Activated CD4-positive, CD25-positive, alpha-beta regulatory T cell (primary cell): ENCODE data around the gene SREBF2.
"Not testable (repeated sequence)": the region's sequence is repeated elsewhere in the genome, so short reads cannot be mapped to it uniquely, and the experiment has no call there.

Source experiments
- DNase-seq, 4 experiments: peaks; one replicate each; lab custom pipeline; 2025; lab: John Stamatoyannopoulos, UW

SREBF2 gene

DNA sequence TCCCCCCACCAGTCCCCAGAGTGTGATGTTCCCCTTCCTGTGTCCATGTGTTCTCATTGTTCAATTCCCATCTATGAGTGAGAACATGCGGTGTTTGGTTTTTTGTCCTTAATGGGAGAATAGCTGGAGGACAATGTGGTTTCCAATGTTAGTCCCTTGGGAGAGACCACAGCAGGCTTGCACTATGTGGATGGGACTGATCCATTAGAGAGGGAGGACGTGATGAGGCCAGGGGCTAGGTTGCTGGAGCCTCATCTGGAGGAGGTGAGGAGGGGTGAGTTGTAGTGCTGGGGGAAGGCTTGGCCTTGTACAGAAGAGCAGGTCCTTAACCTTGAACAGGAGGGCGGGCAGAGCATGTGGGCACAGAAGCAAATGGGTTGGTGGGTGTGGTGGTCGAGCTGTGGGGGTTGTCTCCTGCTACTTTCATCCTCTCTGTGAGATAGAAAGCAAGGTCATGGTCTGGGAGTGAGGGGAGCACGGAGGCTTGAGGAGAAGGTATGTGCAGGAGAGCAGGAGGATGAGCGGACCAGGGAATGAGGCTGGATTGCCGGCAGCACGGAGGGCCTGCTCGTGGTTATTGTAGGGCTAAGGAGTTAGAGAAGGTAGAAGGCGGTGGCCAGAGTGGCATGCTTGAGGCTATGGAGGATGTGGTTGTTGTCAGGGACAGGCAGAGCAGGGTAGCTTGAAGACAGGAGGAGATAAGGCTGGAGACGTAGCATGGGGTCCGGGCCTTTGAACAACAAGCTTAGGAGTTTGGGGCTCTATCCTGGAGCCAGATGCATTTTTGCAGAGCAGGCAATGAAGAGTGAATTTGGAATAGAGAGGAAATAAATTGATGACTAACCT is 11.2 kb upstream of the SREBF2 start:
- DNase-seq: no peak

DNA sequence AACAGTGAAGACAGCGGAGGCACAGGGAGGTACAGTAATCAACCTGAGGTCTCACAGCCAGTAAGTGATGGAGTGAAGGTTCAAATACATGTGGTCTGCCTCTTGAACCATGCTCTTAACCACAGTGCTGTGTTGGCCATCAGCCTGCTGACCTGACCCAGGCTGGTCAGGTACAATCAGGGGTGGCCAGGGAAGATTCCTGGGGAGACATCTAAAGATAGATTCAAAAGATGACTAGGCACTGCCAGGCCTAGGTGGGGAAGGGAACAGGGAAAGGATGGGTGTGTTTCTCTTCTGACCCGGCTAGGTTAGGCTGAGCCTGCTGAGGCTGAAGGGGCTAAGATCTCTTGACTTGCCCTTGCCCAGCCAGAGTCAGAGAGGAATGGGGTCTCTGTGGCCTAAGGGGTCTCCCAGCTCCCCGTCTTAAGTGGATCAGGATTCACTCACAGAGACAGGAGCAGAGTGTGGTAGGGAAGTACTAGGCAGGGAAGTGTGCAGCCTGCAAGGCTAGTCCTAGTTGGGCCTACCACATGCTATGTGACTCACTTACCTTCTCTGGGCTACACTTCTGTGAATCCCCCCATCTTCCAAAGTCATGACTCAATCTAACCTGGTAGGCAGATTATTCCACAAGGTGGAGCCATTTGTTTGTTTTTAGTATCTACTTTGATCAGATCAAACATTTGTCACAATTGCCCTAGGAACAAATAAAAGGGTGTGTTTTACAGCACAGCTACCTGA is 10.4 kb upstream of the SREBF2 start:
- DNase-seq: no peak

DNA sequence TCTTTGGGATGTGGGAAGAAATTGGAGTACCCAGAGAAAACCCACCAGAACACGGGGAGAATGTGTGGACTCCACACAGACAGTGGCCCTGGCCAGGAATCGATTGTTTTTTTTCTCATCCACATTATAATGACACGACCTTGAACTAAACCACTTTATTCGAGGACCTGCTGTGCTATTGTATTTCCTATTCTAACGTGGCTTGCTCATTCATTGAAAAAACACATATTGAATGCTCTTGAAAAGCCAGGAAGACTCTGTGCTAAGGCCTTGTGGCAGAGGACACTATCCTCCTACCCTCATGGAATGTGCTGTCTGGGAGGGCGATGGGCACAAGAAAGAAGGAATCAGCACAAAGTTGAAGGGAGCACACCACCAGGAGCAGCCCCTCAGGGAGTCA is 9.1 kb upstream of the SREBF2 start:
- DNase-seq: no peak

DNA sequence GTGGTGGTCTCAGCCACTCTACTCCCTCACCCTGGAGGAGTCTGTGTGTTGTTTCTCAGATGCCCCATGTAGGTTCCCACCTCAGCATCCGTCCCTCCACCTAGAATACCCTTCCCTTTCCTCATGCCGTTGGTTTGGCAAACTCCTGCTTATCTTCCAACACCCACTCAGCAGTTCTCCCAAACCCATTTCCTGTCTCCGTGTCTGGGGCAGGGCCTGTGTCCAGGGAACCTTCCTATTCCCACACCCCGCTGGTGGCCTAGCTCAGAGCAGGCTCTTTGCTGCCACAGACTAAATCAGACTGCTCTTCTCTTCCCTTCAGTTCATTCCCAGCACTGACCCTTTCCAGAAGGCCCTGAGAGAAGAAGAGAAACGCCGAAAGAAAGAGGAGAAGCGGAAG is 7.5 kb upstream of the SREBF2 start:
- no peak for DNase-seq

DNA sequence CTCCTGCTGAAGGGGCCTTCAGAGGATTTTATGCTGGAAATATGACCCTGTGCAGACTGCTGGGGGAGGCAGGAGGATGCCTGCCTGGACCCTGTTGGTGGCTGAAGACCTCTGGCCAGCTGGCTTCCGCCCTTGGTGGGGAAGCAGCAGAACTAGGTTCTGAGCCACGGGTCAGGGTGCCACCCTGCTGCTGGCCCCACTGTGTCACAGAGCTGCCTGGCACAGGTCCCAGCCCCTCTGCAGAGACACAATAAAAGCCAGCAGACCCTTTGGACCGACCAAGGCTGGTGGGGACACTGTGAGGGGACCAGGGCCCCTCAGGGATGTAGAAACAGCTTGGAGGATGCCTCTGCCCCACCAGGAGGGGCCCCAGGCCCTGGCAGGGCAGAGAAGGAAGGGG is 6.9 kb upstream of the SREBF2 start:
- DNase-seq: no peak

DNA sequence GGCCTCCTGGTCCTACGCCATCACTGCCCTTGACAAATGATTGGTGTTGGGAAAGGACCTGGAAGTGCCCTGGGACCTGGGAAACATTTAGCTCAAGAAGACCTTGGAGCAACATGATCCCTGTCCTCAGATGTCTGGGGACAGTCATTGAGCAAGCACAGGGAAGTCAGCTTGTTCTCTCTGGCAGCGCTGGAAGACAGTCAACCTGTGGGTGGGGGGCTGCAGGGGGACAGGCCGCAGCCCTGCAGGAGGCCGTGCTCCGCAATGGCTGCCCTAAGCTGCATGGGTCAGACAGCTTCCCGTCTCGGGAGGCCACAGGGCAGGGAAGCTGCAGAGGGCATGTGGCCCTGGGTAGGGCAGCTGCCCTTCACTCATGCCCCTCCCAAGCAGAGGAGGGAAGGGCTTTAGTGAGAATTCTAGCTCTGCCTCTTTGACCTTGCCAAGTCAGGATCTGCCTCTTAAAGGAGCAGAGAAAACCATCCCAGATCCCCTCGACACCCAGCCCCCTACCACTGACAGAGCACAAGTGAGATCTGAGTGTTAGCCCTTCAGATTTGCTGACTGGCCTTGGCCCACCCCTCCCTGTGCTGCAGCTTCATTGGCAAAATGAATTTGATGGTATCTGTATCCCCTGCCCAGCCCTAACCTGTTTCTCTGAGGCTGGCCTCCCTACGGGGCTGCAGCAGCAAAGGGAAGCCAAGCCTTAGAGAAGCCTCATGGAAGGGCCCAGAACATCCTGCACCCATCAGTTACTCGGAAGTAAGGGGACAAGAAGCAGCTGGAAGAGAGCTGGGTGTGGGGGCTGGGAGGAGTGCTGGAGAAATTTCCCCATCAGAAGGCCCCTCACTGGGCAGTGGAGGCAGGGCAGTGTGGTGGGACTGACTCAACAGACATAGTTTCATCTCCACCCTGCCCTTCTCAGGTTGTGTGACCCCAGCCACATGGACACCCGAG is 6.2 kb upstream of the SREBF2 start:
- no peak for DNase-seq

DNA sequence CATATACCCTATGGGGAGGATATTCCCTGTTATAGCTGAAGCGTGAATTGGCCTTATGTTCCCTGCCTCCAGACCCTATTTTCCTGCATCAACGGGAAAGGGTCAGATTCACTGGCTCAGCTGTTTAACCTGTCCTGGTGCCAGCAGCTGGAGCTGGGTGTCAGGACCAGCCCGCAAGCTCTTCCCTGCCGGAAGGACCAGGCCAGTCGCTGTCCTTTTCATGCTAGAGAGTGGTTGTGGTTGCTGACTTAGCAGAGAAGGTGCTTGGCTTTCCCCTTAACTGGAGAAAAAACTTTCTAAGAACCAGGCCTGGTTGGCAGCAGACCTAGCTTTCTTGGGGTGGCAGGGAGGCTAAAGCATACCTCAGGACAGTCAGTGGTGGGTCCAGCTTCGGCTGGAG is 5.2 kb upstream of the SREBF2 start:
- DNase-seq: no peak

DNA sequence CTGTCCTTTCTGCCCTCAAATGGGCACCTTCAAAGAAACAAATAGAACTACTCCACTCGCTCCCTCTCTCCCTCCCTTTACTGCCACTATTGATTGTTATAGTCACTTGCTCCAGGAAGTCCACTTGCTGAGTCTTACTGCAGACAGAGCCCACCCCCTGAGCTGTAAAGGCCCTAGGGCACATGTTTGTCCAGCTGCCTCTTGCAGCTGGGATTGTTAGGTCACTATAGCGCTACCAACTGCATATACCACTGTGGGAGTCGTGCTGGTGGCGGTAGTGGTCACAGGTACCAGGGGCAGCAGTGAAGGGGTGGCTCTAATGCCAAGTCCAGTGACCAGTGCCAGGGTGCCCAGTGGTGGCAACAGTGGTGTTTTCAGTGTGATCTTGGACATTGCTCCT is 4.4 kb upstream of the SREBF2 start:
- DNase-seq: no peak

DNA sequence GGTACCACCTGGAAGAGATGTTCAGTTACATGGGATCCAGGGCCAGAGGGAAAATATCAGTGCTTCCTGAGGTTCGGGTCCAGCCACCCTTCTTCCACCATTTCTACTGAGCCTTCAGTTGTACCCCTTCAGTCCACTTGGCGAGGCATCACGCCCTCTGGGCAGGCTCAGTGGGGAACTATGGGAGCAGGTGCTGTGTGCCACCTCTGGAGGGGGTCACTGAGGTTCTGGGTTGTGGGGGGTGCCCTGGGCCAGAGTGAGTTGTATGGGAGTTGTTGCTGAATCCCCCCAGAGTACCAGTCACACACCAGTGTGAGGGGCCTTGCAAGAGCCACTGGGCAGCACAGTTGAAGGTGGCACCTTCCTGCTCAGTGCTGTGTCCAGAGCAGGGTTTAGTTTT is 2.7 kb upstream of the SREBF2 start:
- no peak for DNase-seq

DNA sequence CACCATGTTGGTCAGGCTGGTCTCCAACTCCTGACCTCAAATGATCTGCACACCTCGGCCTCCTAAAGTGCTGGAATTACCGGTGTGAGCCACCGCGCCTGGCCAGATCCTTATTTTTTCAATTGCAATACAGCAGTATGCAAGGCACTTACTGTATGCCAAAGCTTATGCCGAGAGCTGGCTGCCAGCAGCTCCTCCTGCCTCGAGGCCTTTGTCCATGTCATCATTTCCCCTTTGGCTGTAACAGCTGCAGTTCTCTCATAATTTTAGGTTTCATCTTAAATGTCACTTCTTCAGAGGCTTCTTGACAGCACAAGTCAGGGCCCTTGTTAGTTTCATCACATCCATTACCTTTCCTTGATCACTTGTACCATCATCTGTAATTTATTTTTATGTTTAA is 1.5 kb upstream of the SREBF2 start:
- no peak for DNase-seq

DNA sequence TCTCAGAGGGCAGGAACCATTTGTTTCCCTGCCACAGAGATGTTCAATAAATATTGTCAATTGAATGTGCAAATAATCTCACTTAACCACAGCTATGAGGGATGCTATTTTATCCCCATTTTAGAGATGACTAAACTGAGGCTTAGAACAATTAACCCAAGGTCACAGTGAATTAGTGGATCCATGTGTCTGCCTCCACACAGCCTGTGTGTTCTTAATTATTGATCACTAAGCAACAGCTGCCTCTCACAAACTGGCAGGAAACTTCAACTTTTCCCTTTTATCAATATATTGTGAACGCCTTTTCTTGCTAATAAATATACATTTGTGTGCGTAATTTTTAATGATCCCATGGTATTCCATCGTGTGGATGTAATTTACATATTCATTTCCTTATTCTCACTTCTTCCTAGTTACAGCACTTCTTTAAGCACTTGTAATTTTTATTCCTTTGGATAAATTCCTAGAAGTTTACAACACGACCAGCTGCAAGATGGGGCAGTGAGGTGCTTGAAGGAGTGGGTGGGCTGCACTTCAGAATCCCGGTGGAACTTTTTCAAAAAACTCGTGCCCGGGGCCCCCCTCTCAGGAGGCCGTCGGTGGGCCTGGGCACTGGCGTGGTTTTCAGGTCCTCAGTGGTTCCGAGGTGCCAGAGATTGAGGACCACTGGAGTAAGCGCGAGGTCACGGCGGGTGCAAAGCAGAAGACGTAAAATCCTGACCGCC is 915 bp upstream of the SREBF2 start:
- DNase-seq: no peak

DNA sequence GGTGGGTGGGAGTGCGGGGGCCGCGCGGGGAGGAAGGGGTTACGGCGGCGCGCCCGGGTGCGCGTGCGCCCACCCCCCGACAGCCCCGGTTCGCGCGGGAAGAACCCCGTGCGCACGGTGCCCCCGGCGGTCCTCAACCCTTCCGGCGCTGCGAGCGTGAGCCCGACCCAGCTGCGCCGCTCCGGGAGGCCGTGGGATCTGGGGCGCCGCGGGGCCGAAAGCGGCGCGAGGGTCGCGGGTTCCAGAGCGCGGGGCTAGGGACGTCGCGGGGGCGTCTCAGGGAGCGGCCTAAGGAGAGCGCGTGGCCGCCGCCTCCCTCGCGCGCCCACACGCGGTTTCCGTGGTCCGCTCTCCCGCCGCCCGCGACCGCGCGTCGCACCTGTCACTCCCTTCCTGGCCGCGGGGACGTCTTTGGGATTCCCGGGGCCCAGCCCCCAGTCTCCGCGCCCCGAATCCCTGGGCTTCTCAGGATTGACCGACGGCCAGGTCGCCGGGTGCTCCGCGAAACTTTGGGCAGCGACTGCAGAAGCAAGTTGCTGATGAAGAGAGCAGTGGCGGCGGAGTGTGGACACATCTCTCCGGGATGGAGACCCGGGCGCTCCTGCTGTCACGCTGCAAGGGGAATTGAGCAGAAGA is 582 bp downstream of the SREBF2 start:
- DNase-seq: peak in 2 of 4 experiments; percentile 22 to 38

DNA sequence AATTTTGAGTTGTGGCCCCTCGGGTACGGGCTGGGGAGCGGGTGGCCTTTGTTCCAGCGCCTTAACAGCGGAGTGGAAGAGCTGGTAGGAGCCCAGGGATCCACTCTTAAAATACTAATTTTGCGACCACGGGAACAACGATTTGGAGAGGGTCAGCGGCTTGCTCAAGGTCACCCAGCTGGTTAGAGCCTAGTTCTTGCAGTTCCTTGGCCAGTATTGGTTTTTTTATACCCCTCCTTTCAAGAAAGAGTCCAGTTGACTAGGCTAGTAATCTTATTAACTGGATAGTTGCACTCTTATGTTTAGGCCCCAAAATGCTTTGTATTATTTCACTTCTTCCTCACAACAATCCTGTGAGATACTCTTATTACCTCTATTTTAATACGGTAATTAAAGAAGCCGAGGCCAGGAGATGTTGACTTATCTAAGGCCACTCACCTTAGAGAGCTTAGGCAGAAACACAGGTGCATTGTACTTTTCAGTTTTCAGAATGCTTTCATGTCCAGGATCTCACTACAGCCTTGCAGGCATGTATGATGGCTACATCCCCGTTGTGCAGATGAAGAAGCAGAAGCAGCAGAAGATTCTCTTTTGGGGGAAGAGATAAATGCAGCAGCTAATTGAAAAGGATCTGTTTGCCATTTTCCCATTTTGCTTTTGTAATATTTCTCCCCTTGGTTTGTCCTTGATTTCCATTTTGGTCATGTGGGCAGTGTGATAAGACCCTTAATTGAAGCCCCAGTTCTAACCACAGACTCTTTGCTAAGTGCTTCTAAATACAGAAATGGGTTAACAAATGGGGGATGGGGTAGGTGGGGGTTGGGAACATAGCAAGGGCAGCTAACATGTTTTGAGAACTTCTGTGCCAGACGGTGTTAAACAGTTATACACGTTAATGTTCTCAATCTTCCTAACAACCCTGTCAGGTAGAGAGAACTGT is 1.4 kb downstream of the SREBF2 start:
- no peak for DNase-seq

DNA sequence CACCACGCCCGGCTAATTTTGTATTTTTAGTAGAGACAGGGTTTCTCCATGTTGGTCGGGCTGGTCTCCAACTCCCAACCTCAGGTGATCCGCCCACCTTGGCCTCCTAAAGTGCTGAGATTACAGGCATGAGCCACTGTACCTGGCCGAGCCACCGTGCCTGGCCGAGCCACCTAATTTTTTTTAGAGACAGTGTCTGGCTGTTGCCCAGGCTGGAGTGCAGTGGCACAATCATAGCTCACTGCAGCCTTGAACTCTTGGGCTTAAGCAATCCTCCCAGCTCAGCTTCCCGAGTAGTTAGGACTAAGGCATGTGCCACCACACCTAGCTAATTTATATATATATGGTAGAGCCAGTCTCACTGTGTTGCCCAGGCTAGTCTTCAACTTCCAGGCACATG is 2.6 kb downstream of the SREBF2 start:
- not testable (repeated sequence) for DNase-seq

DNA sequence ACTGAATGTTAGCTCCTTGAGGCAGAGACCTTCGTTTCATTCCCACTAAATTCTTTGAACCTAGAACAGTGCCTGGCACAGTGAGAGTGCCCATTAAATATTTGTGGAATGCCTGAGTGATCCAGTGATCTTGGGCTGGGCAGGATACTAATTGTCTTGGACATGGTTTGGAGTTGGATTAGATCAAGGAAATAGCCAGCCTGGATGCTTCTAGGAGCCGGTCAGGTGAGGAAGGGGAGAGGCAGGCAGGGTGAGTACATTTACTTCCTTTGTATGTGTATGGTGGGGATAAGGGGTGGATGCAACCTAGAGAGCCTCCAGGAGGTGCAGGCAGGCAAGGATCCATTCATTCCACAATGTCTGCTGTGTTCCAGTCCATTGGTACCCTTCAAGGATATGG is 3.6 kb downstream of the SREBF2 start:
- DNase-seq: no peak

DNA sequence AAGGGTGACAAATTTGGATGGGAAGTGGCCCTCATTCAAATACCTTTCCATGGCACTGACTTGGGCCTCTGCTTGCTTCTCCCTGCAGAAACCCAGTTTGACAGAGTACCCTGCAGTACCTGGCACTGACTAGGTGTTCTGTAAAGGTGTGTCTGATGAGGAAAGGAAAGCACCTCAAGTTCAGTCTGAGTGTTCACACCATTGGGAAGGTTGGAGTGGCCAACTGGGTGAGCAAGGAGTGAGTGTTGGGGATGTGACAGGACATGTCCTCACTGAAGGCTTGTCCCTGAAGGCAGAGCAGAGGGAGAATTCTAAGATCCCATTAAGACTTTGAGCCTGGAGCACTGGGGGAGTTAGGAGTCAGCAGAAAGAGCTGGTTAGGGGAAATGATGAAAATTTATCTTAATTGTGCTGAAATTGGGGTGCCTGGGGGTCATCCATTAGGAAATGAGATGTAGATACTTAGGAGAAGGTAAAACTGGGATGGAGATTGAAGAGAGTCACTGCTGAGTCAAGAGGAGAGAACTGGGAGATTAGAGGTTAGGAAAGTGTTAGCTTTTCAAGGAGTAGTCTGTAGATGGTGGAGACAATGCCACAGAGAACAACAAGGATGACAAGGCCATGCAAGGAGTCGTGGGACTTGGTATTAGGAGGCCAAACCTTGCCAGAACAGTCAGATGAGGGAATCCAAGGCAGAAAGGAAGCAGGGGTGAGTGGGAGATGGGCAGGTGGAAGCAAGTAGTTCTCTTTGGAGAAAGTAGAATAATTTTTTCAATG is 6.1 kb downstream of the SREBF2 start:
- DNase-seq: no peak

DNA sequence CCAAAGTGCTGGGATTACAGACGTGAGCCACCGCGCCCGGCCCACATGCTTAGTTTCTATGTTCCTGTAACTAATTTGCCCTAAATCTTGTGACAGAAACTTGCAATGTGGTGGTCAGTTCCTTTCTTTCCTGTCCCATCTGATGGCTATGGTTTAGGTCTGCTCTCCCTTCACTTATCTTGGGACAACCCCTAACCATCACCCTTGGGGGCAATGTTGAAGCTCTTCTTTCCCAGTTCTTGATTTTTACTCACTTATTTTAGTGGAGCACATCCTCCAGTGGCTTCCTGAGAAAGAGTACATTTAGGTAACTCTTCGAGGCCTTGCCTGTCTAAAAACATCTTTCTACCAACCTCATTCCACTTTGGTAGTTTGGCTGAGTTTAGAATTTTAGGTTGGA is 7.3 kb downstream of the SREBF2 start:
- DNase-seq: no peak

DNA sequence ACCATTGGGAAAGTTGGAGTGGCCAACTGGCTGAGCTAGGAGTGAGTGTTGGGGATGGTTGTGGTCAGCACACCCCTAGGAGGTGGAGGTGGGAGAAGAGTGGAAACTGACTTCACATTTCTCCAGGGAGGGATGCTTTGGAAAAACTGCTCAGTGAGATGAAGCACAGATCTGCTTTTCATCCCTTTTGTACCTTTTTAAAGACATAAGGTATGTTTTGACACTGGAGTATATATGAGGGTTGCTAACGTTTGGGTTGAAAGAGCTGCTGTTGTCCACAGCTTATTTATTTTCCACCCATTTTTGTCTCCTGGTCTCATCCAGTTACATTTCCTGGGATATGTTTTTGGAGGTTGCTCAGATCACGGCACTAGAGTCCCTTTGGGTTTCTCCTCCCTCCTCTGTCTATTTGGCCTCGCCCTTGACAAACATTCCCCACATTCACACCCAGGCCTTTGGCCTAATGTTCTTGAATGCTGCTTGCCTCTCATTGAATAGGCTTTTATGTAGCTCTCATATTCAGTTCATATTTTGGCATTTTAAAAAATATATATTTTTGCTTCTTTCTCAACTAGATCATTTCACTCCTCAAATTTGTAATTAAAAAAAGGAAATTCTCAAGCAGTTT is 8.3 kb downstream of the SREBF2 start:
- no peak for DNase-seq
